ENCODE measurements around the gene IGIP. TPM values are rescaled to one million over a fixed set of nuclear protein-coding genes. Genes with fewer than 3 reads are reported as not detected.

IGIP gene
- total RNA-seq, 1 donor from 2014 or later, result 0.98 TPM

- peaks cover 7% of the 10 kb centered on the region for H3K4me1 Mint-ChIP-seq (ENCODE audit: low read depth, unreplicated experiment)
- peak overlapping the region; percentile 85 for H3K4me3 Mint-ChIP-seq (ENCODE audit: unreplicated experiment)
- TF ChIP-seq CTCF (IDR thresholded peaks at IDR 0.05; ENCODE audit: partially characterized antibody, unreplicated experiment), result no peak
- H3K36me3 Mint-ChIP-seq (ENCODE audit: unreplicated experiment), result no peaks in the 10 kb centered on the region
- peaks cover 12% of the 10 kb centered on the region for H3K9me3 Mint-ChIP-seq (ENCODE audit: unreplicated experiment)
- peak; percentile 92 for DNase-seq
- H3K27me3 Mint-ChIP-seq (ENCODE audit: unreplicated experiment), result peaks cover 22% of the 10 kb centered on the region
- H3K27ac Mint-ChIP-seq (ENCODE audit: unreplicated experiment), result peak overlapping the region; percentile 68
Measured at GRCh38 chr5:140107312-140108092, 18.2 kb upstream of the IGIP start.

- peak; percentile 39 for DNase-seq
- peak overlapping the region; percentile 65 for H3K27ac Mint-ChIP-seq (ENCODE audit: unreplicated experiment)
- peak overlapping the region; percentile 80 for H3K4me3 Mint-ChIP-seq (ENCODE audit: unreplicated experiment)
- H3K4me1 Mint-ChIP-seq (ENCODE audit: low read depth, unreplicated experiment), result peaks cover 7% of the 10 kb centered on the region
- no peak for TF ChIP-seq CTCF (IDR thresholded peaks at IDR 0.05; ENCODE audit: partially characterized antibody, unreplicated experiment)
- no peaks in the 10 kb centered on the region for H3K36me3 Mint-ChIP-seq (ENCODE audit: unreplicated experiment)
- H3K27me3 Mint-ChIP-seq (ENCODE audit: unreplicated experiment), result peaks cover 18% of the 10 kb centered on the region
- peaks cover 12% of the 10 kb centered on the region for H3K9me3 Mint-ChIP-seq (ENCODE audit: unreplicated experiment)
Measured at GRCh38 chr5:140108093-140109017, 17.4 kb upstream of the IGIP start.

- H3K4me1 Mint-ChIP-seq (ENCODE audit: low read depth, unreplicated experiment), result peaks cover 7% of the 10 kb centered on the region
- DNase-seq, result peak; percentile 32
- H3K9me3 Mint-ChIP-seq (ENCODE audit: unreplicated experiment), result peaks cover 12% of the 10 kb centered on the region
- TF ChIP-seq CTCF (IDR thresholded peaks at IDR 0.05; ENCODE audit: partially characterized antibody, unreplicated experiment), result no peak
- H3K27ac Mint-ChIP-seq (ENCODE audit: unreplicated experiment), result peak overlapping the region; percentile 0
- H3K36me3 Mint-ChIP-seq (ENCODE audit: unreplicated experiment), result no peaks in the 10 kb centered on the region
- H3K4me3 Mint-ChIP-seq (ENCODE audit: unreplicated experiment), result peak overlapping the region; percentile 80
- H3K27me3 Mint-ChIP-seq (ENCODE audit: unreplicated experiment), result peaks cover 18% of the 10 kb centered on the region
Measured at GRCh38 chr5:140109018-140109758, 16.5 kb upstream of the IGIP start.

GRCh38 chr5:140109759-140110645 is 15.7 kb upstream of the IGIP start:
- no peak for DNase-seq
- Mint-ChIP-seq H3K36me3 (ENCODE audit: unreplicated experiment) (no peaks in the 10 kb centered on the region), H3K9me3 (ENCODE audit: unreplicated experiment) (peaks cover 12% of the 10 kb centered on the region), H3K4me1 (ENCODE audit: low read depth, unreplicated experiment) (peaks cover 7% of the 10 kb centered on the region), H3K27me3 (ENCODE audit: unreplicated experiment) (peaks cover 18% of the 10 kb centered on the region), H3K27ac (ENCODE audit: unreplicated experiment) (no peak overlapping the region), H3K4me3 (ENCODE audit: unreplicated experiment) (no peak overlapping the region)
- no peak for TF ChIP-seq CTCF (IDR thresholded peaks at IDR 0.05; ENCODE audit: partially characterized antibody, unreplicated experiment)

Data from glutamatergic neuron (in vitro differentiated cells).